Keratinocyte (primary cell): Measurements from ENCODE around the gene PPM1B.

Source experiments
- CTCF ChIP-seq, 3 experiments: IDR thresholded peaks in 1 of 3; conservative IDR thresholded peaks in 1 of 3; optimal IDR thresholded peaks in 1 of 3; 2 replicates in 2 of 3; 3 replicates in 1 of 3; pipeline versions ENCODE3 to v1.5.1; 2011; ENCODE audit warnings: low read length in 3 of 3, mild to moderate bottlenecking in 3 of 3, moderate library complexity in 2 of 3, control low read depth in 1 of 3, inconsistent platforms in 1 of 3; ENCODE audit not compliant: insufficient read depth in 2 of 3; ENCODE audit errors: extremely low read depth in 1 of 3
- EZH2 ChIP-seq: IDR thresholded peaks from one replicate; pipeline ENCODE4 v1.6.1; 2012; ENCODE audit warnings: inconsistent platforms, mild to moderate bottlenecking, low read length, moderate library complexity

GRCh38 chr2:44246436-44246835 is 77.8 kb downstream of the PPM1B start:
- no peak for TF ChIP-seq CTCF (optimal IDR thresholded peaks at IDR 0.05 in 1 of 3, IDR thresholded peaks at IDR 0.05 in 1 of 3, conservative IDR thresholded peaks at IDR 0.05 in 1 of 3; ENCODE audit: extremely low read depth in 1 of 3, insufficient read depth in 2 of 3, low read length in 3 of 3)
- no peak for TF ChIP-seq EZH2
